Trophoblast cell (in vitro differentiated cells and primary cell): ENCODE data around the gene DPEP3.
A peak's percentile ranks its signal among the peaks of the same experiment; 100 is the strongest.
"Not testable (repeated sequence)": the region's sequence is repeated elsewhere in the genome, so short reads cannot be mapped to it uniquely, and the experiment has no call there.

Experiments
- DNase-seq, 2 donors: peaks; one replicate each; pipeline ENCODE4 v3.0.0-alpha.2; 2016
- H2AFZ ChIP-seq: 2 replicates; pipeline ENCODE4 v1.6.1; 2013; ENCODE audit warnings: low read length, moderate library complexity, mild to moderate bottlenecking; ENCODE audit not compliant: insufficient read depth, poor library complexity
- H2AK5ac ChIP-seq: 2 replicates; pipeline ENCODE4 v1.6.1; 2013; ENCODE audit warnings: mild to moderate bottlenecking, low read length
- H2BK120ac ChIP-seq: 2 replicates; pipeline ENCODE4 v1.6.1; 2013; ENCODE audit warnings: low read length, mild to moderate bottlenecking, moderate library complexity; ENCODE audit not compliant: insufficient read depth, poor library complexity
- H2BK12ac ChIP-seq: 2 replicates; pipeline ENCODE4 v1.6.1; 2013; ENCODE audit warnings: mild to moderate bottlenecking, low read length, moderate library complexity
- H2BK5ac ChIP-seq: 2 replicates; pipeline ENCODE4 v1.6.1; 2013; ENCODE audit warnings: low read length, low read depth, moderate library complexity, mild to moderate bottlenecking; ENCODE audit not compliant: poor library complexity
- H3K14ac ChIP-seq: 2 replicates; pipeline ENCODE4 v1.6.1; 2013; ENCODE audit warnings: mild to moderate bottlenecking, low read length
- H3K18ac ChIP-seq: 2 replicates; pipeline ENCODE4 v1.6.1; 2013; ENCODE audit warnings: mild to moderate bottlenecking, low read length
- H3K23ac ChIP-seq: 2 replicates; pipeline ENCODE4 v1.6.1; 2013; ENCODE audit warnings: low read length
- H3K27ac ChIP-seq: 2 replicates; pipeline ENCODE4 v1.5.1; 2013; ENCODE audit warnings: low read depth, mild to moderate bottlenecking, inconsistent platforms, low read length, moderate library complexity
- H3K27me3 ChIP-seq: 2 replicates; pipeline ENCODE4 v1.6.1; 2013; ENCODE audit warnings: inconsistent platforms, mild to moderate bottlenecking, low read length, moderate library complexity; ENCODE audit not compliant: insufficient read depth
- H3K36me3 ChIP-seq, 2 experiments: 1 replicate in 1 of 2; 2 replicates in 1 of 2; pipeline ENCODE4 v1.6.1; 2013; ENCODE audit warnings: low read length in 2 of 2, mild to moderate bottlenecking in 2 of 2, moderate library complexity in 1 of 2; ENCODE audit not compliant: insufficient read depth in 2 of 2, control insufficient read depth in 1 of 2
- H3K4ac ChIP-seq: 2 replicates; pipeline ENCODE4 v1.6.1; 2013; ENCODE audit warnings: low read depth, mild to moderate bottlenecking, low read length, moderate library complexity
- H3K4me1 ChIP-seq, 2 experiments: 1 replicate in 1 of 2; 2 replicates in 1 of 2; pipeline ENCODE4 v1.6.1; 2013; ENCODE audit warnings: low read length in 2 of 2, mild to moderate bottlenecking in 2 of 2, moderate library complexity in 1 of 2; ENCODE audit not compliant: insufficient read depth in 2 of 2, control insufficient read depth in 1 of 2
- H3K4me2 ChIP-seq: 2 replicates; pipeline ENCODE4 v1.6.1; 2013; ENCODE audit warnings: inconsistent platforms, mild to moderate bottlenecking, low read length, moderate library complexity
- H3K4me3 ChIP-seq: 2 replicates; pipeline ENCODE4 v1.5.1; 2013; ENCODE audit warnings: mild to moderate bottlenecking, low read depth, low read length, inconsistent platforms
- H3K79me1 ChIP-seq: one replicate; pipeline ENCODE4 v1.6.1; 2013; ENCODE audit warnings: low read length
- H3K79me2 ChIP-seq: 2 replicates; pipeline ENCODE4 v1.6.1; 2013; ENCODE audit warnings: low read length, mild to moderate bottlenecking; ENCODE audit not compliant: control insufficient read depth, insufficient read depth, poor library complexity
- H3K9ac ChIP-seq: 2 replicates; pipeline ENCODE4 v1.6.1; 2013; ENCODE audit warnings: mild to moderate bottlenecking, low read length
- H3K9me3 ChIP-seq: 2 replicates; pipeline ENCODE4 v1.6.1; 2013; ENCODE audit warnings: low read depth, mild to moderate bottlenecking, control low read depth, inconsistent platforms, low read length; ENCODE audit not compliant: insufficient read depth
- H4K12ac ChIP-seq: 2 replicates; pipeline ENCODE4 v1.6.1; 2013; ENCODE audit warnings: low read depth, mild to moderate bottlenecking, low read length, moderate library complexity
- H4K8ac ChIP-seq: 2 replicates; pipeline ENCODE4 v1.6.1; 2013; ENCODE audit warnings: low read depth, mild to moderate bottlenecking, low read length, moderate library complexity
- H4K91ac ChIP-seq: one replicate; pipeline ENCODE4 v1.6.1; 2013; ENCODE audit warnings: low read depth, mild to moderate bottlenecking, low read length, moderate library complexity
- WGBS: extraction: QIAGEN DNeasy Blood & Tissue Kit; methylation state at CpG from one replicate; pipeline ENCODE4 v1.1.7; 2013; ENCODE audit warnings: missing lambda C conversion rate; ENCODE audit not compliant: insufficient read length, insufficient coverage; ENCODE audit errors: extremely low coverage; 5-methylcytosine and 5-hydroxymethylcytosine counted together

The DPEP3 gene

GRCh38 chr16:68009872-68010271, 29.6 kb upstream of the DPEP3 start:
- H3K79me2 ChIP-seq, H3K27me3 ChIP-seq, H3K18ac ChIP-seq, H3K4me3 ChIP-seq, H3K9me3 ChIP-seq, H3K23ac ChIP-seq, H4K91ac ChIP-seq, H2BK120ac ChIP-seq, H3K14ac ChIP-seq, H3K27ac ChIP-seq, H4K12ac ChIP-seq, H3K36me3 ChIP-seq, DNase-seq, H3K79me1 ChIP-seq, H3K9ac ChIP-seq, H2BK5ac ChIP-seq, H2AK5ac ChIP-seq, H4K8ac ChIP-seq, H3K4ac ChIP-seq, H2AFZ ChIP-seq, H3K4me2 ChIP-seq, H2BK12ac ChIP-seq: not testable (repeated sequence)
- WGBS: no CpG with 5 or more reads among the region's 4 CpGs
- H3K4me1 ChIP-seq: peaks cover 4 to 12% of the 10 kb centered on the region in 2 experiments

- H3K4ac ChIP-seq: no peak overlapping the region
- H4K8ac ChIP-seq: no peak overlapping the region
- no peaks in the 10 kb centered on the region for H3K36me3 ChIP-seq
- no peak overlapping the region for H2BK12ac ChIP-seq
- H3K9ac ChIP-seq: peak overlapping the region; percentile 40
- no peak overlapping the region for H3K27ac ChIP-seq
- DNase-seq: no peak
- no peak overlapping the region for H2AFZ ChIP-seq
- no CpG with 5 or more reads among the region's 9 CpGs for WGBS
- H3K9me3 ChIP-seq: no peaks in the 10 kb centered on the region
- no peak overlapping the region for H2BK5ac ChIP-seq
- H4K91ac ChIP-seq: no peak overlapping the region
- no peak overlapping the region for H3K18ac ChIP-seq
- H2AK5ac ChIP-seq: no peak overlapping the region
- no peaks in the 10 kb centered on the region for H3K79me2 ChIP-seq
- H3K27me3 ChIP-seq: no peaks in the 10 kb centered on the region
- H2BK120ac ChIP-seq: no peak overlapping the region
- no peak overlapping the region for H3K4me3 ChIP-seq
- no peak overlapping the region for H4K12ac ChIP-seq
- peaks cover 8% of the 10 kb centered on the region for H3K79me1 ChIP-seq
- H3K23ac ChIP-seq: peak overlapping the region; percentile 22
- H3K4me1 ChIP-seq: peaks cover 4 to 14% of the 10 kb centered on the region in 2 experiments
- no peak overlapping the region for H3K14ac ChIP-seq
- H3K4me2 ChIP-seq: no peak overlapping the region
These were observed 28.9 kb upstream of the DPEP3 start for GRCh38 chr16:68009157-68009735.

GRCh38 chr16:68005786-68006286, 25.5 kb upstream of the DPEP3 start:
- Histone ChIP-seq H3K4me1 (peaks cover 6 to 14% of the 10 kb centered on the region in 2 experiments), H2BK5ac (peak overlapping the region; percentile 47), H3K9me3 (no peaks in the 10 kb centered on the region), H4K8ac (peak overlapping the region; percentile 64), H3K4me2 (peak overlapping the region; percentile 15), H3K14ac (no peak overlapping the region), H3K9ac (no peak overlapping the region), H3K27ac (peak overlapping the region; percentile 75), H2AK5ac (no peak overlapping the region), H2BK120ac (no peak overlapping the region), H2BK12ac (no peak overlapping the region), H3K27me3 (no peaks in the 10 kb centered on the region), H4K12ac (no peak overlapping the region), H3K23ac (no peak overlapping the region), H3K4me3 (no peak overlapping the region), H3K4ac (no peak overlapping the region), H3K79me2 (no peaks in the 10 kb centered on the region), H2AFZ (peak overlapping the region; percentile 28), H3K36me3 (no peaks in the 10 kb centered on the region), H3K18ac (no peak overlapping the region), H3K79me1 (peaks cover 8% of the 10 kb centered on the region), H4K91ac (peak overlapping the region; percentile 88)
- WGBS: no CpG with 5 or more reads among the region's 6 CpGs
- DNase-seq: peak; percentile 62 to 79

- no peak overlapping the region for H3K23ac ChIP-seq
- H3K4me1 ChIP-seq: peaks cover 6 to 14% of the 10 kb centered on the region in 2 experiments
- H3K27ac ChIP-seq: peak overlapping the region; percentile 60
- no peak overlapping the region for H3K9ac ChIP-seq
- no peaks in the 10 kb centered on the region for H3K27me3 ChIP-seq
- no CpG with 5 or more reads among the region's 9 CpGs for whole genome bisulfite sequencing
- DNase-seq: no peak
- no peak overlapping the region for H3K4me3 ChIP-seq
- H2AK5ac ChIP-seq: no peak overlapping the region
- H3K4me2 ChIP-seq: no peak overlapping the region
- H3K4ac ChIP-seq: peak overlapping the region; percentile 10
- peak overlapping the region; percentile 59 for H4K8ac ChIP-seq
- no peaks in the 10 kb centered on the region for H3K36me3 ChIP-seq
- peak overlapping the region; percentile 44 for H2BK5ac ChIP-seq
- H4K12ac ChIP-seq: no peak overlapping the region
- peak overlapping the region; percentile 73 for H2BK120ac ChIP-seq
- no peak overlapping the region for H3K18ac ChIP-seq
- H3K79me1 ChIP-seq: peaks cover 8% of the 10 kb centered on the region
- no peak overlapping the region for H2AFZ ChIP-seq
- H3K79me2 ChIP-seq: no peaks in the 10 kb centered on the region
- H3K9me3 ChIP-seq: no peaks in the 10 kb centered on the region
- peak overlapping the region; percentile 51 for H2BK12ac ChIP-seq
- H3K14ac ChIP-seq: peak overlapping the region; percentile 19
- H4K91ac ChIP-seq: peak overlapping the region; percentile 88
These were observed 24.9 kb upstream of the DPEP3 start for GRCh38 chr16:68005211-68005610.
